HepG2 (cell line): Measurements from ENCODE around the gene MEAF6. TPM values are rescaled to one million over a fixed set of nuclear protein-coding genes. Genes with fewer than 3 reads are reported as not detected.

ENCODE experiments used
- ARNT2 ChIP-seq: sonication (generic); formaldehyde crosslinking; IDR thresholded peaks from 2 replicates; pipeline ENCODE4 v1.8.0; 2022; ENCODE audit warnings: mild to moderate bottlenecking, low read depth, missing genetic modification reagents, moderate library complexity
- ARNTL ChIP-seq: sonication (generic); formaldehyde crosslinking; IDR thresholded peaks from 2 replicates; pipeline ENCODE4 v1.4.0; 2020; ENCODE audit warnings: mild to moderate bottlenecking, missing genetic modification reagents
- CCDC6 ChIP-seq: sonication (generic); formaldehyde crosslinking; IDR thresholded peaks from 2 replicates; pipeline ENCODE4 v1.8.1; 2022; ENCODE audit warnings: mild to moderate bottlenecking, missing genetic modification reagents, moderate library complexity
- EED ChIP-seq: sonication (generic); formaldehyde crosslinking; IDR thresholded peaks from 2 replicates; pipeline ENCODE4 v1.5.0; 2020; ENCODE audit warnings: mild to moderate bottlenecking, missing genetic modification reagents
- ELF3 ChIP-seq: IDR thresholded peaks from 2 replicates; pipeline ENCODE4 v1.6.1; 2016; ENCODE audit warnings: missing genetic modification reagents, missing compliant biosample characterization
- GRHL1 ChIP-seq: sonication (generic); formaldehyde crosslinking; conservative IDR thresholded peaks from 2 replicates; pipeline ENCODE4 v1.8.0; 2022; ENCODE audit warnings: missing genetic modification reagents
- HNF4A ChIP-seq: sonication (generic); formaldehyde crosslinking; IDR thresholded peaks from 2 replicates; pipeline ENCODE4 v1.4.0; 2020; ENCODE audit warnings: missing genetic modification reagents
- HOMEZ ChIP-seq: IDR thresholded peaks from 2 replicates; pipeline ENCODE4 v1.6.1; 2016; ENCODE audit warnings: low read depth
- MAFG ChIP-seq: sonication (generic); formaldehyde crosslinking; IDR thresholded peaks from 2 replicates; pipeline ENCODE4 v1.5.1; 2020; ENCODE audit warnings: mild to moderate bottlenecking, missing genetic modification reagents
- MED1 ChIP-seq: sonication (generic); formaldehyde crosslinking; IDR thresholded peaks from 2 replicates; pipeline ENCODE4 v1.4.0; 2020; ENCODE audit warnings: missing genetic modification reagents
- PHB2 ChIP-seq: fragments of 450-650 bp; IDR thresholded peaks from 2 replicates; pipeline ENCODE4 v1.6.1; 2018; ENCODE audit not compliant: partially characterized antibody
- TFAP4 ChIP-seq: sonication (generic); IDR thresholded peaks from 2 replicates; pipeline ENCODE4 v1.6.1; 2016; ENCODE audit warnings: low read depth, borderline replicate concordance
- ZNF207 ChIP-seq: fragments of 450-650 bp; IDR thresholded peaks from 2 replicates; pipeline ENCODE4 v1.6.1; 2016; ENCODE audit warnings: antibody characterized with exemption, borderline replicate concordance
- ZNF253 ChIP-seq: sonication (generic); formaldehyde crosslinking; IDR thresholded peaks from 2 replicates; pipeline ENCODE4 v1.8.0; 2022; ENCODE audit warnings: mild to moderate bottlenecking, missing genetic modification reagents, borderline replicate concordance
- ZNF343 ChIP-seq: sonication (generic); formaldehyde crosslinking; IDR thresholded peaks from 2 replicates; pipeline ENCODE4 v1.4.0; 2020; ENCODE audit warnings: mild to moderate bottlenecking, missing genetic modification reagents
- ZNF558 ChIP-seq: sonication (generic); formaldehyde crosslinking; IDR thresholded peaks from 2 replicates; pipeline ENCODE4 v1.9.0; 2022; ENCODE audit warnings: mild to moderate bottlenecking, missing genetic modification reagents, borderline replicate concordance
- ZNF589 ChIP-seq: sonication (generic); formaldehyde crosslinking; conservative IDR thresholded peaks from 2 replicates; pipeline ENCODE4 v1.8.0; 2022; ENCODE audit warnings: mild to moderate bottlenecking, moderate library complexity, missing genetic modification reagents
- ZNF616 ChIP-seq: sonication (generic); formaldehyde crosslinking; IDR thresholded peaks from 2 replicates; pipeline ENCODE4 v1.5.0; 2020; ENCODE audit warnings: low read depth, mild to moderate bottlenecking, missing genetic modification reagents
- ZNF766 ChIP-seq: sonication (generic); formaldehyde crosslinking; IDR thresholded peaks from 2 replicates; pipeline ENCODE4 v1.5.0; 2020; ENCODE audit warnings: missing genetic modification reagents, borderline replicate concordance
- ZNF780A ChIP-seq: sonication (generic); formaldehyde crosslinking; IDR thresholded peaks from 2 replicates; pipeline ENCODE4 v1.8.0; 2022; ENCODE audit warnings: mild to moderate bottlenecking, missing genetic modification reagents, moderate library complexity
- polyA plus RNA-seq, 8 experiments: library from polyadenylated mRNA; depleted of rRNA in 3 of 8; stranded (reverse) in 7 of 8; unstranded in 1 of 8; fragments of >200 nt; fragmentation: Illumina TruSeq in 4 of 8; extraction: Trizol in 4 of 8; gene quantifications; 2 replicates each; pipeline versions ENCODE4 v1.2.1 to v1.2.3, GENCODE V29; 2011 to 2016; ENCODE audit warnings: low read depth in 4 of 8, missing spikeins in 1 of 8, mixed read lengths in 1 of 8; ENCODE audit not compliant: insufficient read depth in 1 of 8
- total RNA-seq, 5 experiments: library from RNA; depleted of rRNA; stranded (reverse); fragments of >200 nt; fragmentation: Illumina TruSeq; extraction: Trizol; gene quantifications; 2 replicates each; pipeline ENCODE4 v1.2.3, GENCODE V29; 2016; ENCODE audit warnings: low read depth in 1 of 5
- TF ChIP-seq, protein P1 (sequence below): sonication (generic); formaldehyde crosslinking; IDR thresholded peaks from 2 replicates; pipeline ENCODE4 v1.5.0; 2020; ENCODE audit warnings: mild to moderate bottlenecking, missing genetic modification reagents
- TF ChIP-seq, protein P2 (sequence below): sonication (generic); formaldehyde crosslinking; IDR thresholded peaks from 2 replicates; pipeline ENCODE4 v1.4.0; 2020; ENCODE audit warnings: mild to moderate bottlenecking, missing genetic modification reagents, borderline replicate concordance

MEAF6 gene
- total and polyA plus RNA-seq, 2 of the 13 experiments (the other 11 are each of a cell fraction or from before 2014, with no cell fraction given) = 29.5 to 45.6 TPM

- peak; percentile 90 for TF ChIP-seq ELF3
- TF ChIP-seq PHB2 = no peak
- TF ChIP-seq ARNTL (CRISPR knock-in tag) = no peak; the same call in 1 of the 2 replicates
- TF ChIP-seq, protein P1, sequence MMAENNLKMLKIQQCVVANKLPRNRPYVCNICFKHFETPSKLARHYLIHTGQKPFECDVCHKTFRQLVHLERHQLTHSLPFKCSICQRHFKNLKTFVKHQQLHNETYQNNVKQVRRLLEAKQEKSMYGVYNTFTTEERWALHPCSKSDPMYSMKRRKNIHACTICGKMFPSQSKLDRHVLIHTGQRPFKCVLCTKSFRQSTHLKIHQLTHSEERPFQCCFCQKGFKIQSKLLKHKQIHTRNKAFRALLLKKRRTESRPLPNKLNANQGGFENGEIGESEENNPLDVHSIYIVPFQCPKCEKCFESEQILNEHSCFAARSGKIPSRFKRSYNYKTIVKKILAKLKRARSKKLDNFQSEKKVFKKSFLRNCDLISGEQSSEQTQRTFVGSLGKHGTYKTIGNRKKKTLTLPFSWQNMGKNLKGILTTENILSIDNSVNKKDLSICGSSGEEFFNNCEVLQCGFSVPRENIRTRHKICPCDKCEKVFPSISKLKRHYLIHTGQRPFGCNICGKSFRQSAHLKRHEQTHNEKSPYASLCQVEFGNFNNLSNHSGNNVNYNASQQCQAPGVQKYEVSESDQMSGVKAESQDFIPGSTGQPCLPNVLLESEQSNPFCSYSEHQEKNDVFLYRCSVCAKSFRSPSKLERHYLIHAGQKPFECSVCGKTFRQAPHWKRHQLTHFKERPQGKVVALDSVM (CRISPR knock-in tag) = 0 out of 2 replicates have a peak, but pooled peaks have one; percentile 17
- TF ChIP-seq ZNF207 = no peak
- peak; percentile 62; the same call in 1 of the 2 replicates for TF ChIP-seq ZNF780A (CRISPR knock-in tag)
- TF ChIP-seq ZNF253 (CRISPR knock-in tag) = no peak
- peak; percentile 94 for TF ChIP-seq ARNT2 (CRISPR knock-in tag)
- peak; percentile 38; the same call in 1 of the 2 replicates for TF ChIP-seq ZNF558 (CRISPR knock-in tag)
- TF ChIP-seq EED (CRISPR knock-in tag) = no peak
- no peak for TF ChIP-seq ZNF343 (CRISPR knock-in tag)
- TF ChIP-seq CCDC6 = no peak
- TF ChIP-seq TFAP4 = peak; percentile 85; the same call in 1 of the 2 replicates
- TF ChIP-seq ZNF766 = no peak
- TF ChIP-seq HOMEZ (CRISPR knock-in tag) = peak; percentile 44; the same call in 1 of the 2 replicates
- no peak for TF ChIP-seq MAFG (CRISPR knock-in tag)
- TF ChIP-seq ZNF589 (CRISPR knock-in tag) = peak; percentile 67
- no peak for TF ChIP-seq GRHL1 (CRISPR knock-in tag)
- TF ChIP-seq, protein P2, sequence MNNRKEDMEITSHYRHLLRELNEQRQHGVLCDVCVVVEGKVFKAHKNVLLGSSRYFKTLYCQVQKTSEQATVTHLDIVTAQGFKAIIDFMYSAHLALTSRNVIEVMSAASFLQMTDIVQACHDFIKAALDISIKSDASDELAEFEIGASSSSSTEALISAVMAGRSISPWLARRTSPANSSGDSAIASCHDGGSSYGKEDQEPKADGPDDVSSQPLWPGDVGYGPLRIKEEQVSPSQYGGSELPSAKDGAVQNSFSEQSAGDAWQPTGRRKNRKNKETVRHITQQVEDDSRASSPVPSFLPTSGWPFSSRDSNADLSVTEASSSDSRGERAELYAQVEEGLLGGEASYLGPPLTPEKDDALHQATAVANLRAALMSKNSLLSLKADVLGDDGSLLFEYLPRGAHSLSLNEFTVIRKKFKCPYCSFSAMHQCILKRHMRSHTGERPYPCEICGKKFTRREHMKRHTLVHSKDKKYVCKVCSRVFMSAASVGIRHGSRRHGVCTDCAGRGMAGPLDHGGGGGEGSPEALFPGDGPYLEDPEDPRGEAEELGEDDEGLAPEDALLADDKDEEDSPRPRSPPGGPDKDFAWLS = no peak
- TF ChIP-seq HNF4A (CRISPR knock-in tag) = peak; percentile 86
- TF ChIP-seq ZNF616 = no peak
- peak; percentile 85 for TF ChIP-seq MED1 (CRISPR knock-in tag)
These were observed 35.1 kb downstream of the MEAF6 start (continued) for GRCh38 chr1:37479255-37480124.
